GM12878 (cell line): Measurements from ENCODE around the gene IRS2. TPM values are rescaled to one million over a fixed set of nuclear protein-coding genes. Genes with fewer than 3 reads are reported as not detected.
A peak's percentile ranks its signal among the peaks of the same experiment; 100 is the strongest.

Experiments used
- ATAC-seq: fragments of 200-7000 bp; cut with Tn5 transposase; 3 replicates; pipeline ENCODE4 v1.9.1; 2020; ENCODE audit warnings: mild to moderate bottlenecking, moderate library complexity
- Bru-seq: library from RNA; stranded (reverse); fragments of 400-500 nt; gene quantifications from one replicate; lab custom pipeline; 2021; lab: Mats Ljungman, UMichigan
- BruChase-seq, 2 experiments: library from RNA; stranded (reverse); fragments of 400-500 nt; gene quantifications; one replicate each; lab custom pipeline; 2021; lab: Mats Ljungman, UMichigan
- BruUV-seq: library from RNA; stranded (reverse); fragments of 400-500 nt; replicated peaks from 2 replicates; lab custom pipeline; 2021; lab: Mats Ljungman, UMichigan
- CTCF ChIA-PET: fragments of 300-600 bp; sonication (Branson Sonifier 250); formaldehyde crosslinking; extraction: SDS; loops from one replicate; lab custom pipeline; 2021; ENCODE audit warnings: inconsistent platforms; lab: Yijun Ruan, JAX
- POLR2A ChIA-PET: fragments of 350-600 bp; formaldehyde crosslinking; extraction: SDS; loops from one replicate; lab custom pipeline; 2021; ENCODE audit warnings: inconsistent platforms; lab: Charles Lee
- RAD21 ChIA-PET: fragments of 300-600 bp; sonication (Branson Sonifier 250); formaldehyde crosslinking; loops from one replicate; lab custom pipeline; 2023; ENCODE audit warnings: antibody characterized with exemption; ENCODE audit not compliant: unreplicated experiment; lab: Charles Lee
- SMC1A ChIA-PET: fragments of 300-600 bp; sonication (Branson Sonifier 250); formaldehyde crosslinking; loops from one replicate; lab custom pipeline; 2023; ENCODE audit not compliant: unreplicated experiment, uncharacterized antibody; lab: Charles Lee
- DNase-seq: peaks from one replicate; pipeline ENCODE4 v3.0.0-alpha.2; 2011; ENCODE audit warnings: low read depth, low spot score
- FAIRE-seq: peaks from 3 replicates; lab custom pipeline; 2011; peaks lifted over from hg19 to GRCh38; lab: Jason Lieb, UNC
- H2AFZ ChIP-seq: 2 replicates; pipeline ENCODE4 v1.6.0; 2011; ENCODE audit warnings: low read depth, low read length, control low read depth; ENCODE audit not compliant: control insufficient read depth
- H3K27ac ChIP-seq: 2 replicates; pipeline ENCODE4 v1.5.1; 2011; ENCODE audit warnings: control low read depth; ENCODE audit not compliant: control insufficient read depth, insufficient read depth
- H3K27me3 ChIP-seq, 2 experiments: replicated peaks in 1 of 2; 2 replicates each; pipeline versions ENCODE4 v1.6.0 to v1.6.1; 2011; ENCODE audit warnings: low read length in 1 of 2; ENCODE audit not compliant: control insufficient read depth in 2 of 2, insufficient read depth in 2 of 2
- H3K36me3 ChIP-seq, 2 experiments: 2 replicates each; pipeline ENCODE4 v1.5.1; 2011; ENCODE audit warnings: low read length in 1 of 2; ENCODE audit not compliant: control insufficient read depth in 2 of 2, insufficient read depth in 2 of 2
- H3K4me1 ChIP-seq: 2 replicates; pipeline ENCODE4 v1.6.1; 2011; ENCODE audit warnings: mild to moderate bottlenecking, low read length, moderate library complexity, mixed read lengths; ENCODE audit not compliant: control insufficient read depth, insufficient read depth
- H3K4me2 ChIP-seq: 2 replicates; pipeline ENCODE4 v1.6.0; 2011; ENCODE audit warnings: control low read depth; ENCODE audit not compliant: control insufficient read depth, insufficient read depth
- H3K4me3 ChIP-seq: fragments of 200-600 bp; sonication (generic); 2 replicates; pipeline ENCODE4 v1.5.1; 2016
- H3K79me2 ChIP-seq: 2 replicates; pipeline ENCODE4 v1.6.0; 2011; ENCODE audit warnings: low read length; ENCODE audit not compliant: control insufficient read depth, insufficient read depth
- H3K9ac ChIP-seq: 2 replicates; pipeline ENCODE4 v1.8.0; 2011; ENCODE audit warnings: low read length, control low read depth, mixed read lengths; ENCODE audit not compliant: control insufficient read depth, insufficient read depth
- H3K9me3 ChIP-seq: replicated peaks from 3 replicates; pipeline ENCODE4 v1.5.1; 2011; ENCODE audit warnings: mild to moderate bottlenecking, low read length; ENCODE audit not compliant: control insufficient read depth, insufficient read depth
- H4K20me1 ChIP-seq: 2 replicates; pipeline ENCODE4 v1.6.0; 2011; ENCODE audit not compliant: control insufficient read depth, insufficient read depth
- ATF2 ChIP-seq: IDR thresholded peaks from 2 replicates; pipeline ENCODE4 v1.6.1; 2012; ENCODE audit warnings: low read length, inconsistent platforms
- CREB1 ChIP-seq: IDR thresholded peaks from 2 replicates; pipeline ENCODE4 v1.6.1; 2012; ENCODE audit warnings: low read depth, mild to moderate bottlenecking, inconsistent platforms
- E4F1 ChIP-seq: fragments of 450-650 bp; IDR thresholded peaks from 2 replicates; pipeline ENCODE4 v1.6.1; 2018; ENCODE audit warnings: borderline replicate concordance, mild to moderate bottlenecking; ENCODE audit not compliant: partially characterized antibody
- ESRRA ChIP-seq: IDR thresholded peaks from 2 replicates; pipeline ENCODE4 v1.6.1; 2012; ENCODE audit warnings: mild to moderate bottlenecking, low read length, improper control_type of control experiment
- MXI1 ChIP-seq: fragments of 150-350 bp; IDR thresholded peaks from 2 replicates; pipeline ENCODE4 v1.6.1; 2011; ENCODE audit warnings: low read depth, mild to moderate bottlenecking, inconsistent platforms, low read length, improper control_type of control experiment
- NFIC ChIP-seq: IDR thresholded peaks from 2 replicates; pipeline ENCODE4 v1.6.1; 2012; ENCODE audit warnings: low read depth, mild to moderate bottlenecking, inconsistent platforms, low read length, moderate library complexity
- NR2C1 ChIP-seq: fragments of 450-650 bp; IDR thresholded peaks from 2 replicates; pipeline ENCODE4 v1.6.1; 2017; ENCODE audit warnings: antibody characterized with exemption, mild to moderate bottlenecking, moderate library complexity
- PBX3 ChIP-seq: IDR thresholded peaks from 2 replicates; pipeline ENCODE4 v1.6.1; 2011; ENCODE audit warnings: mild to moderate bottlenecking, low read depth, low read length, moderate library complexity; ENCODE audit not compliant: insufficient replicate concordance
- POLR2A ChIP-seq: IDR thresholded peaks from 2 replicates; pipeline ENCODE4 v1.6.1; 2011; ENCODE audit warnings: low read depth, mild to moderate bottlenecking, low read length
- RAD51 ChIP-seq: fragments of 450-650 bp; IDR thresholded peaks from 2 replicates; pipeline ENCODE4 v1.6.1; 2016; ENCODE audit warnings: moderate library complexity, mild to moderate bottlenecking, inconsistent platforms
- SUZ12 ChIP-seq: fragments of 200-600 bp; sonication (generic); IDR thresholded peaks from one replicate; pipeline ENCODE4 v1.6.1; 2018; ENCODE audit warnings: antibody characterized with exemption, mild to moderate bottlenecking; ENCODE audit not compliant: unreplicated experiment
- USF1 ChIP-seq: IDR thresholded peaks from 2 replicates; pipeline ENCODE4 v1.6.1; 2011; ENCODE audit warnings: borderline replicate concordance, low read depth, mild to moderate bottlenecking, moderate library complexity, mixed read lengths, low read length; ENCODE audit not compliant: insufficient read depth; ENCODE audit errors: extremely low read length
- ZNF217 ChIP-seq: fragments of 450-650 bp; IDR thresholded peaks from 2 replicates; pipeline ENCODE4 v1.6.1; 2017; ENCODE audit warnings: antibody characterized with exemption, mild to moderate bottlenecking
- WGBS: methylation state at CpG from one replicate; pipeline ENCODE4 v1.1.6; 2016; ENCODE audit warnings: low lambda C conversion rate; ENCODE audit not compliant: insufficient replicate concordance, insufficient coverage; ENCODE audit errors: missing lambda C conversion rate; 5-methylcytosine and 5-hydroxymethylcytosine counted together
- in situ Hi-C: fragments of 300-500 bp; cut with MboI; formaldehyde crosslinking; loops from 9 replicates; pipeline ENCODE4 v1.14.3; 2018; ENCODE audit warnings: mixed read lengths
- intact Hi-C: fragments of 100-400 bp; cut with micrococcal nuclease; formaldehyde crosslinking; loops from one replicate; pipeline ENCODE4 v1.14.2; 2022; ENCODE audit not compliant: unreplicated experiment
- long read RNA-seq, 2 experiments: library from polyadenylated mRNA; unstranded; transcript quantifications; one replicate each; pipeline ENCODE4 v2.0.0, GENCODE V29; 2019 to 2020
- polyA minus RNA-seq, 3 experiments: library from RNA; depleted of rRNA, polyadenylated mRNA; stranded (reverse); fragments of >200 nt; gene quantifications; 2 replicates each; pipeline ENCODE4 v1.2.3, GENCODE V29; 2011
- polyA plus RNA-seq, 11 experiments: library from polyadenylated mRNA; depleted of rRNA in 4 of 11; unstranded in 6 of 11; stranded (reverse) in 5 of 11; fragments of >200 nt; fragmentation: Nextera tagmentation in 4 of 11; fragmentation: Illumina TruSeq in 1 of 11; extraction: Ambion mirVana in 4 of 11; extraction: Trizol in 1 of 11; gene quantifications; 1 replicate in 1 of 11; 2 replicates in 10 of 11; pipeline versions ENCODE4 v1.2.1 to v1.2.3, GENCODE V29; 2011 to 2016; ENCODE audit warnings: inconsistent platforms in 2 of 11, missing spikeins in 2 of 11, low read depth in 1 of 11
- total RNA-seq, 4 experiments: library from RNA; depleted of rRNA in 3 of 4; stranded (reverse); fragments of >200 nt in 3 of 4; fragmentation: Illumina TruSeq in 1 of 4; extraction: Trizol in 1 of 4; gene quantifications; 2 replicates each; pipeline versions ENCODE4 v1.2.1 to v1.2.3, GENCODE V29; 2013 to 2021

The IRS2 gene
- total RNA-seq (2013; cell fraction: nucleolus; rRNA removed) = not detected in 2 replicates
- not detected in 2 replicates for total RNA-seq (2014; rRNA removed)
- not detected in 2 replicates for total RNA-seq (2014; rRNA removed; fragmentation: Illumina TruSeq; extraction: Trizol)
- total RNA-seq (2021) = 0.08 and 0.10 TPM in 2 replicates
- 0.08 TPM for polyA plus RNA-seq (2011; ENCODE audit: low read depth)
- 0.31 and 0.35 TPM in 2 replicates for polyA plus RNA-seq (2011; rRNA removed)
- 0.15 TPM in 2 replicates for polyA plus RNA-seq (2011; cell fraction: cytosol; rRNA removed)
- polyA plus RNA-seq (2011; cell fraction: nucleus; rRNA removed) = 0.75 and 0.82 TPM in 2 replicates
- 0.23 and 0.32 TPM in 2 replicates for polyA plus RNA-seq (2012)
- 0.01 TPM in 1 of 2 replicates, not detected in the other for polyA plus RNA-seq (2014; fragmentation: Illumina TruSeq; extraction: Trizol)
- under 1 TPM in 1 of 2 experiments, not detected in 1; 0.03 TPM for polyA plus RNA-seq (2014; fragmentation: Nextera tagmentation; extraction: Ambion mirVana)
- 0.03 TPM in 1 of 2 replicates, not detected in the other for polyA plus RNA-seq (2014; rRNA removed)
- polyA plus RNA-seq (2016; fragmentation: Nextera tagmentation; extraction: Ambion mirVana) = not detected
- 0.15 and 0.31 TPM in 2 replicates for polyA minus RNA-seq (2011; rRNA and poly(A)+ RNA removed)
- polyA minus RNA-seq (2011; cell fraction: cytosol; rRNA and poly(A)+ RNA removed) = 0.10 and 0.53 TPM in 2 replicates
- 1.6 and 2.7 TPM in 2 replicates for polyA minus RNA-seq (2011; cell fraction: nucleus; rRNA and poly(A)+ RNA removed)
- Bru-seq, nascent RNA = percentile 39 among the genes with signal in this experiment
- percentile 37 among the genes with signal in this experiment for BruChase-seq, experiment 1, labeled RNA remaining after a 6-hour chase
- BruChase-seq, experiment 2, labeled RNA remaining after a 2-hour chase = percentile 42 among the genes with signal in this experiment
- long read RNA-seq, experiment 1 = 0 reads
- long read RNA-seq, experiment 2 = 0 reads

GRCh38 chr13:109786457-109787134, at the start of gene IRS2:
TSS of gene IRS2 (minus strand) at chr13:109786583. CDS start at chr13:109786053, 530 bp downstream.
- H3K79me2 ChIP-seq = no peaks in the 10 kb centered on the region
- no peak for DNase-seq
- no peaks in the 10 kb centered on the region for H3K36me3 ChIP-seq
- ChIA-PET CTCF (no interaction called here), SMC1A (no interaction called here), POLR2A (no interaction called here), RAD21 (no interaction called here)
- intact Hi-C loops = loop anchor here (5.0 kb wide), 1 partner anchor 624 kb away; no protein-coding TSS in a partner anchor
- H3K4me1 ChIP-seq = no peaks in the 10 kb centered on the region
- 3% methylated on average over 25 of the region's 98 CpGs for WGBS
- ATAC-seq = peak; percentile 92
- no peak within 1 kb of the TSS for H3K9ac ChIP-seq
- peak within 1 kb of the TSS; percentile 32; the same call in 1 of the 2 replicates for H3K4me3 ChIP-seq
- H2AFZ ChIP-seq = peak within 1 kb of the TSS; percentile 23
- H3K27me3 ChIP-seq = peaks cover 1 to 3% of the 10 kb centered on the region in 2 experiments; a peak in 3 of 4 replicates
- H3K9me3 ChIP-seq = no peaks in the 10 kb centered on the region; the same call in 2 of the 3 replicates
- in situ Hi-C loops = no loop called here
- no peak within 1 kb of the TSS for H3K27ac ChIP-seq
- peak within 1 kb of the TSS; percentile 64; the same call in 1 of the 2 replicates for H3K4me2 ChIP-seq
- no peaks in the 10 kb centered on the region for H4K20me1 ChIP-seq
- FAIRE-seq = no peak
- no TSS peak for BruUV-seq
- no peak for TF ChIP-seq MXI1
- TF ChIP-seq CREB1 = peak; percentile 10; the same call in 1 of the 2 replicates
- TF ChIP-seq SUZ12 = peak; percentile 8
- TF ChIP-seq NR2C1 = no peak
- TF ChIP-seq NFIC = no peak
- no peak for TF ChIP-seq ESRRA
- no peak for TF ChIP-seq ZNF217
- no peak for TF ChIP-seq RAD51
- no peak for TF ChIP-seq ATF2
- no peak for TF ChIP-seq E4F1
- peak; percentile 80 for TF ChIP-seq POLR2A
- TF ChIP-seq PBX3 = peak; percentile 93
- peak; percentile 44 for TF ChIP-seq USF1
